Lung (tissue), 12 donors: ENCODE data around the gene ETDC. TPM values are rescaled to one million over a fixed set of nuclear protein-coding genes. Genes with fewer than 3 reads are reported as not detected.

Experiments
- ATAC-seq: fragments of 200-7000 bp; cut with Tn5 transposase; one replicate; pipeline ENCODE4 v1.9.1; 2020; ENCODE audit warnings: moderate number of reproducible peaks; ENCODE audit not compliant: insufficient read depth, low FRiP score
- DNase-seq, 3 donors: peaks; one replicate each; pipeline ENCODE4 v3.0.0-alpha.2; 2013 to 2017
- H3K27ac ChIP-seq, 2 donors: one replicate each; pipeline ENCODE4 v1.5.1; 2013; ENCODE audit warnings: mild to moderate bottlenecking in 2 of 2, moderate library complexity in 2 of 2, control low read depth in 1 of 2, inconsistent platforms in 1 of 2, low read depth in 1 of 2, low read length in 1 of 2
- H3K27me3 ChIP-seq, 3 donors: one replicate each; pipeline ENCODE4 v1.5.1; 2013; ENCODE audit warnings: low read length in 2 of 3; ENCODE audit not compliant: control insufficient read depth in 3 of 3, insufficient read depth in 3 of 3
- H3K36me3 ChIP-seq, 4 donors: one replicate each; pipeline ENCODE4 v1.5.1; 2013; ENCODE audit warnings: low read length in 4 of 4, mild to moderate bottlenecking in 1 of 4, moderate library complexity in 1 of 4; ENCODE audit not compliant: control insufficient read depth in 4 of 4, insufficient read depth in 4 of 4
- H3K4me1 ChIP-seq, 5 donors: one replicate each; pipeline ENCODE4 v1.5.1; 2013; ENCODE audit warnings: low read length in 5 of 5, mild to moderate bottlenecking in 2 of 5, moderate library complexity in 1 of 5; ENCODE audit not compliant: control insufficient read depth in 5 of 5, insufficient read depth in 5 of 5
- H3K4me3 ChIP-seq: one replicate; pipeline ENCODE4 v1.5.1; 2013; ENCODE audit warnings: mild to moderate bottlenecking, control low read depth, moderate library complexity
- H3K9ac ChIP-seq, 2 donors: one replicate each; pipeline ENCODE4 v1.5.1; 2013; ENCODE audit warnings: low read length in 2 of 2, control low read depth in 1 of 2; ENCODE audit not compliant: insufficient read depth in 1 of 2
- H3K9me3 ChIP-seq, 4 donors: one replicate each; pipeline ENCODE4 v1.5.1; 2013; ENCODE audit warnings: low read length in 3 of 4, mild to moderate bottlenecking in 1 of 4, moderate library complexity in 1 of 4; ENCODE audit not compliant: control insufficient read depth in 4 of 4, insufficient read depth in 3 of 4
- CTCF ChIP-seq: IDR thresholded peaks from 2 replicates; pipeline ENCODE4 v1.5.1; 2012; ENCODE audit warnings: mild to moderate bottlenecking; ENCODE audit errors: control extremely low read depth, extremely low read depth
- WGBS, 2 donors: extraction: QIAGEN DNeasy Blood & Tissue Kit; methylation state at CpG; one replicate each; pipeline ENCODE4 v1.1.7; 2013; 5-methylcytosine and 5-hydroxymethylcytosine counted together
- polyA plus RNA-seq, 2 donors: library from polyadenylated mRNA; stranded (reverse); fragments of 200-250 nt; gene quantifications; one replicate each; pipeline ENCODE4 v1.2.1, GENCODE V29; 2013
- total RNA-seq, 2 donors: library from RNA; depleted of rRNA in 1 of 2; stranded (reverse); fragments of >200 nt in 1 of 2; gene quantifications; one replicate each; pipeline ENCODE4 v1.2.1, GENCODE V29; 2014 to 2021
- donor health status: control.
- donor health status: control.
- donor health status: Bipolar disorder and iron deficiency.
- donor health status: healthy.
- donor health status: DM: yes; HTN: yes; CAD: no.

ETDC gene
- total and polyA plus RNA-seq, 4 donors = not detected

DNA sequence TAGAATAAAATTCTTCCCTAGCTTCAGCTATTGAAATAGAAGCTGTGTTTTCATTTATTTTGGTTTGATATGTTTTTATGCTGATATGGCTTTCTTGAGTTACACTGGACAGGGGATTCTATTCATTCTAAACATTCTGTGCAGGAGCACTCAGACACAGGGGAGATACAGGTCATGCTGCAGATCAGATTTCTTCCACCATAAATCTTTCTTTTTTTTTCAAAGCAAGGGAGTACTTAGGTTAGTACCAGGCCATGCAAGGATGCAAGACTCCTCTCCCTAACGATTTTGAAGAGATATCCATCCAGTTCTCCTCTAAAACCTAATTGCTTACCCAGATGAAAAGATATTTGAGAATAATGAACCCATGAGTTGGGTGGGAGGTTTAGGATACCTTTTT, 21.4 kb downstream of the ETDC start:
- TF ChIP-seq CTCF = no peak
- peaks cover 0 to 10% (median 2%) of the 10 kb centered on the region in 5 donors for H3K4me1 ChIP-seq
- peaks cover 0 to 7% (median 3%) of the 10 kb centered on the region in 3 donors for H3K27me3 ChIP-seq
- H3K9me3 ChIP-seq = no peaks in the 10 kb centered on the region
- peaks cover 0 to 3% (median 0%) of the 10 kb centered on the region in 4 donors for H3K36me3 ChIP-seq
- no peak overlapping the region for H3K27ac ChIP-seq
- no peak overlapping the region for H3K9ac ChIP-seq
- WGBS, 2 donors = 55 to 85% methylated on average over 1 of the region's 1 CpG
- DNase-seq (no peak), ATAC-seq (no peak)
- no peak overlapping the region for H3K4me3 ChIP-seq

GRCh38 chrX:135331525-135331924, 22.2 kb downstream of the ETDC start:
- Histone ChIP-seq H3K36me3 (peaks cover 0 to 3% (median 0%) of the 10 kb centered on the region in 4 donors), H3K9ac (no peak overlapping the region), H3K9me3 (no peaks in the 10 kb centered on the region), H3K4me1 (peaks cover 0 to 10% (median 2%) of the 10 kb centered on the region in 5 donors), H3K27ac (no peak overlapping the region), H3K4me3 (no peak overlapping the region), H3K27me3 (peaks cover 0 to 7% (median 3%) of the 10 kb centered on the region in 3 donors)
- DNase-seq (no peak), ATAC-seq (no peak)
- 58 to 100% methylated on average over 2 of the region's 2 CpGs for WGBS, 2 donors
- TF ChIP-seq CTCF = no peak

DNA sequence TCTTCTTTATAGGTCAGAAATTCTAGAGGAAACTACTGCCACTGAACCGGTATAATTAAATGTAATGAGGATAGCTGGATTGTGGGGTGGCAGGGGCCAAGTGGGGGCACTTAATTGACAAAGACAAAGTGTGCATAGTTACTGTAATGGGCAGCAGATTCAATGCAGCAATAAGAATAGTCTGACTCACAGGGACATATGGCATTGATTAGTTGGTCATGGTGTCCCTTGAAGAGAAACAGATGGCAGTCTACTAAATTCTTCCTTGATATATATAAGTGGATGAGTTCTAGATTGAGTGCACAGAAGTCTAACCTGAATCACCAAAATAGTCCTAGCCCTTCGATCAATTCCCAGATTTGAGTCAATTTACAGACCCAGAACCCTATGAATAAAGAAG, 31.6 kb downstream of the ETDC start:
- ATAC-seq (no peak), DNase-seq (peak in 2 of 3 donors; percentile 10 to 27)
- H3K9me3 ChIP-seq = peaks cover 0 to 2% (median 0%) of the 10 kb centered on the region in 4 donors
- TF ChIP-seq CTCF = no peak
- peaks cover 5 to 23% (median 12%) of the 10 kb centered on the region in 5 donors for H3K4me1 ChIP-seq
- H3K4me3 ChIP-seq = no peak overlapping the region
- H3K9ac ChIP-seq = no peak overlapping the region
- peaks cover 0 to 3% (median 0%) of the 10 kb centered on the region in 3 donors for H3K27me3 ChIP-seq
- H3K27ac ChIP-seq = no peak overlapping the region
- H3K36me3 ChIP-seq = no peaks in the 10 kb centered on the region
- WGBS, 2 donors = 82 to 93% methylated on average over 2 of the region's 2 CpGs

GRCh38 chrX:135345107-135345589, 35.9 kb downstream of the ETDC start:
- WGBS, 2 donors = 7 to 40% methylated on average over 17 to 18 of the region's 18 CpGs
- H3K4me1 ChIP-seq = peaks cover 1 to 15% (median 12%) of the 10 kb centered on the region in 5 donors
- H3K27ac ChIP-seq = peak overlapping the region; percentile 63 to 90
- no peak for TF ChIP-seq CTCF
- H3K9ac ChIP-seq = peak overlapping the region in 1 of 2 donors; percentile 84
- H3K4me3 ChIP-seq = peak overlapping the region; percentile 51
- peaks cover 0 to 3% (median 0%) of the 10 kb centered on the region in 3 donors for H3K27me3 ChIP-seq
- DNase-seq = peak; percentile 48 to 65 (median 55)
- no peak for ATAC-seq
- H3K36me3 ChIP-seq = peaks cover 0 to 6% (median 0%) of the 10 kb centered on the region in 4 donors
- no peaks in the 10 kb centered on the region for H3K9me3 ChIP-seq
